DMS114 treated with DMSO at 0.1 percent for 48 hours (cell line): ENCODE results near the gene ABHD15.

Experiments
- DNase-seq: peaks from one replicate; lab custom pipeline; 2025; ENCODE audit not compliant: unreplicated experiment; lab: John Stamatoyannopoulos, UW

ABHD15 gene, protein sequence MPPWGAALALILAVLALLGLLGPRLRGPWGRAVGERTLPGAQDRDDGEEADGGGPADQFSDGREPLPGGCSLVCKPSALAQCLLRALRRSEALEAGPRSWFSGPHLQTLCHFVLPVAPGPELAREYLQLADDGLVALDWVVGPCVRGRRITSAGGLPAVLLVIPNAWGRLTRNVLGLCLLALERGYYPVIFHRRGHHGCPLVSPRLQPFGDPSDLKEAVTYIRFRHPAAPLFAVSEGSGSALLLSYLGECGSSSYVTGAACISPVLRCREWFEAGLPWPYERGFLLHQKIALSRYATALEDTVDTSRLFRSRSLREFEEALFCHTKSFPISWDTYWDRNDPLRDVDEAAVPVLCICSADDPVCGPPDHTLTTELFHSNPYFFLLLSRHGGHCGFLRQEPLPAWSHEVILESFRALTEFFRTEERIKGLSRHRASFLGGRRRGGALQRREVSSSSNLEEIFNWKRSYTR

DNA sequence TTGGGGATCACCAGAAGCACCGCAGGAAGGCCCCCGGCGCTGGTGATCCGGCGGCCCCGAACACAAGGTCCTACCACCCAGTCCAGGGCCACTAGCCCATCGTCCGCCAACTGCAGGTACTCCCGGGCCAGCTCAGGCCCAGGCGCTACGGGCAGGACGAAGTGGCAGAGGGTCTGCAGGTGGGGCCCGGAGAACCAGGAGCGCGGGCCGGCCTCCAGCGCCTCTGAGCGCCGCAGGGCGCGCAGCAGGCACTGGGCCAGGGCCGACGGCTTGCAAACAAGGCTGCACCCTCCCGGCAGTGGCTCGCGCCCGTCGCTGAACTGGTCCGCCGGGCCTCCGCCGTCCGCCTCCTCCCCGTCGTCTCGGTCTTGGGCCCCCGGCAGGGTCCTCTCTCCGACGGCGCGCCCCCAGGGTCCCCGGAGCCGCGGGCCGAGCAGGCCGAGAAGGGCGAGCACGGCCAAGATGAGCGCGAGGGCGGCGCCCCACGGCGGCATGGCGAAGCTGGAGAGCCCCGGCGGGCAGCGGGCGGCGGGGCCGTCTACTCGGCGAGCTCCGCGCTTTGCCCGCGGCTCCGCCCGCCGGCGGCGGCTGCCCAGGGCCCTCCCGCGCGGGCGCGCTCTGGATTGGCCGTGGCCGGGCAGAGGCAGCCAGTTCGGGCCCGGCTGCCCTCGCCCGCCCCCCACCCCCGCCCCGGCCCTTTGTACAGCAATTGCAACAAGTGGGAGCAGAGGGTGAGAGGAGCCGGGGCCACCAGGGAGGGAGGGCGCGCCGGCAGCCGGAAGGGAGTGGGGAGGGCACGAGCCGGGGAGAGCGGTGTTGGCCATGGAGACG, at the start of gene ABHD15:
Gene ABHD15 (minus strand): TSS at position 565 of the 831 bp plus-strand sequence. CDS start 71 bp downstream, at position 494.
- no peak for DNase-seq

DNA sequence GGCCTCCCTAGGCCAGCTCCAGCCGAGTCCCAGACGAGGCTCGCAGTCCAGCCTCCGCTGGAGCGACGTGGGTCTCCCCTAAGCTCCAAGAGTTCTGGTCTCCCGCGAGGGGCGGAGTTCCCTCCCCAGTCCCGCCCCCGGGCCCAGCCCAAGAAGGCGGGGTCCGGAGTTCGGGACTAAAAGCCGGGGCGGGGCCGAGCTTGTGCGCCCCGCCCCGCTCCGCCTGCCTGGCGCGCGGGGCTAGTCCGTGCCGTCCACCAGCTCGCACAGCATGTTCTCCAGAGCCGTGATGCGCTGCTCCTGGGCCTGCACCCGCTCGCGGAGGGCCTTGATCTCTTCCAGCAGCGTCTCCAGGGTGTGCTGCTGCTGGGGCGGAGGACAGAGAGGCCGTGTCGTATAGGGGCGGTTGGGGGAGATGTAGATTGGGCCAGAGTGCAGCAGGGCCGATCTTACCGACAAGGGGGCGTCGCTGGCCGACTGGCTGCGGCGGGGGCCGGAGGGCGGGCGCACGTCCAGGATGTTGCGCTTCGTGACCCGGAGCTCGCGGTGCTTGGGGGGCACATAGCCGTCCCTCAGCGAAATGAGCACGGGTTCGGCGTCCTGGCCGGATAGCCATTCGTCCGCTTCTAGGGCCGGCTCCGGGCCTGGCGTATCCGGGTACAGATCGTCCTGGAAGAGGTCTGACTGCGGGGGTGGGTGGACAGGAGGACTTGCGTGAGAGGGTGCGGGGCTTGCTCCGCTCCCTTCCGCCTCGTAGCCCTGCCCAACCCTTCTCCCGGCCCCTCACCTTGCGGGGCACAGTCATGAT, 48.9 kb upstream of the ABHD15 start:
- DNase-seq: peak; percentile 48

DNA sequence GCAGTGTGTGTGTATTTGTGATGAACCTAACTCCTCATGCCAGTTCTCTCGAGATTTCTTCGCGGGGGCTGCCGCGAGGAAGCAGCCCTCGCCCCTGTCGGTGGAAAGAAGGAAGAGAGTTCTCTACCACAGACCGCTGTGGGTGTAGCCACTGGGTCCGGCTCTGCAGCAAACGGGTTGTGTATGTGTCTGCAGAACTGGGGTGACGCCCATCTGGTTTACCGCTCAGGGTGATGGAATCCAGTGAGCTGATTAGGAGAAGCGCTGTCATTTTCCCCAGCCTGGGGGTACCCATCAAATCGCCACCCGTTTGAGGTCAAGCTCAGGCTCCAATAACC, 48.2 kb upstream of the ABHD15 start:
- DNase-seq: no peak

DNA sequence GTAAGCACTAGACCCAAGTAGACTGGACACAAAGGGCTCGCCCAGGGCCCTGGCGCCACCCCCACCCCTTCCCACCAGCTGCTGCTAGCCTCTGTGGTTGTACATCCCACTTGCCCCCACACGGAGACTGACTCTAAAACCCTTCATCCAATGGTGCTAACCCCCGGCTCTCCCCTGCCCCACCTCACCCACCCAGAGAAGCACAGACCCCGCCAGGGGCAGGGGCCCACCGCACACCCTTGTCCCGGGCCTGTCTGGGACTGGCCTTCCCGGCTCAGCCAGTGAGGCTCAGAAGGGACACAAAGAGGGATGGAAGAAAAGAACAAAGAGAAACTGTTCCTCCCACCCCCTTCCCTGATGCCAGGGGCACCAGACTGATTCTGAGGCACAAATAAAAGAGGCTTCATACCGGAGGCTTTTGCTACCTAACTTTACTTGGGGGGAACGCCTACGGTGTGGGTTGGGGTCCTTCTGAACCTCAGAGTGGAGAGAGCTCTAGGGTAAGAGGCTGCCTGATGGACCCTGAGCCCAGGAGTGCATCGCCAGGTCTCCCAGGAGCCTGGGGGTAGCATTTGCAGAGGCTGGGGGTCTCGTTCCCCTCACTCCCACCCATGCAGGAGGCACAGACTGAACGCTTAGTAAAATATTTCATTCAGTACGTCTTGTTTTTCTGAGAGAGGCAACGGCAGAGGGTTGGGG, 47.7 kb upstream of the ABHD15 start:
- no peak for DNase-seq

DNA sequence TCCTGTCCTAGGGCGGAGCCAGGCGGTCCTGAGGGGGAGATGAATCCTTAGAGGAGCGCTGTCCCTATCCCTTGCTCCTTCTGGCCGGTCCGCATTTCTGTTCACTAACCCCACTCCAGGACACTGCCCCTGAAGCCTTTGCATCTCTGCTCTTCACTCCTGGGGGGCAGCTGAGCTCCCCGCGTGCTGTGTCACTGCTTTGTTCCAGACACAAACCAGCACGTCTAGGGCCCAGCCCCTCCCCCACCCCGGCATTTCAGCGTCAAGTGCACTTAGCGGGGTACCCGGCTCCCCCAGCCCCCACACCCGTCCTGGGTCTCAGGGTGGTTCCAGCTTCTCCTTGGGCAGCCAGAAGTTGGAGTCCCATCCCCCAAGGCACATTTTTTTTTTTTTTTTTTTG, 47.0 kb upstream of the ABHD15 start:
- DNase-seq: no peak

DNA sequence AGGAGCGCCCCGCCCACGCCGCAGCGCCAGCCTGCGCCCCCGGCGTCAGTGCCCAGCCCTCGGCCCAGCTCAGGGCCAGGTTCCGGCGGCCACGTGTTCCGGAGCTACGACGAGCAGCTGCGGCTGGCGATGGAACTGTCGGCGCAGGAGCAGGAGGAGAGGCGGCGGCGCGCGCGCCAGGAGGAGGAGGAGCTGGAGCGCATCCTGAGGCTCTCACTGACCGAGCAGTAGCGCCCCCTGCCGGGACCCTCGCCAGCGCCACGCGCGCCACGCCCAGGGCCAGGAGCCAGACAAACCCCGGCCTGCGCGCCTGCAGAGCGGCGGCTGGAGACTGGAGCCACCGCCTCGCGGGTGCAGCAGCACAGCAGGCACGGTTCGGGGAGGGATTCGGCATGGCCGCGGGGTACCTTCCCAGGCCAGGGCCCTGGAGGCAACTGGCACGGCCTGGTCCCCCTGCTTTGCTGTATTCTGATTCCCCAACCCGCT, 46.6 kb upstream of the ABHD15 start:
- no peak for DNase-seq

DNA sequence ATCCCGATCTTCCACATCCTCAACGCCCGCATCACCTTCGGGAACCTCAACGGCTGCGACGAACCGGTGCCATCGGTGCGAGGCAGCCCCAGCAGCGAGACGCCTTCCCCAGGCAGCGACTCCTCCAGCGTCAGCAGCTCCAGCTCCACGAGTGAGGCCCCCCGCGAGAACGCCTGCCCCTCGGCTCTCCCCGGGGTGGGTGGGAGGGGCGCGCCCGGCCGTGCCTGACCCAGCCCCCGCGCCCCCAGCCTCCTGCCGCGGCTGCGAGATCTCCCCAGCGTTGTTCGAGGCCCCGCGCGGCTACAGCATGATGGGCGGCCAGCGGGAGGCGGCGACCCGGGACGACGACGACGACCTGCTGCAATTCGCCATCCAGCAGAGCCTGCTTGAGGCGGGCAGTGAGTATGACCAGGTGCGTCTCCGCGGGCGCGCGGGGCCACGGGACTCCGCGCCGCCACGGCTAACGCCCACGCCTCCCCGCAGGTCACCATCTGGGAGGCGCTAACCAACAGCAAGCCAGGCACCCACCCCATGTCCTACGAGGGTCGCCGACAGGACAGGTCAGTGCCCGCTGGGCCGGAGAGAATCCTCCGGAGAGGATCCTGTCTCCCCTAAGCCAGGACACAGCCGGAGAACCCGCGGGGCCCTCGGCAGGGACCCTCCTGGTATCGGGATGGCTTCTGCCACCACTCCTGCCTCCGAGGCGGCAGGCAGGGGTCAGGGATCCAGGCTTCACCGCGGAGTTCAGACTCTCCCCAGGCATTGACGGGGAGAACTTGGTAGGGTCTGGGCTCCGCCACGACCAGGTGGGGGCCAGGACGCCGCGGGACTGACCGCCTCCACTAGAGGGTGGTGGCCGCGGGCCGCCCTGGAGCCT, 45.8 kb upstream of the ABHD15 start:
- no peak for DNase-seq

DNA sequence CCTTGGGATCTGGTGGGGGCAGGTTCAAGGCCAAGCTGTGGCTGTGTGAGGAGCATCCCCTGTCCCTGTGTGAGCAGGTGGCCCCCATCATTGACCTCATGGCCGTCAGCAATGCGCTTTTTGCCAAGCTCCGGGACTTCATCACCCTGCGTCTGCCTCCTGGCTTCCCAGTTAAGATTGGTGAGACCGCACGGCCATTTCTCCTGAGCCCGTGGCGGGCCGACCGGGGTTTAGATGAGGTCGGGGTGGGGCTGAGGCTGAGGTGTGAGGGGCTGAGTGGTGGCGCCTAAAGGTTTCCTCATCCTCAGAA, 45.2 kb upstream of the ABHD15 start:
- no peak for DNase-seq

DNA sequence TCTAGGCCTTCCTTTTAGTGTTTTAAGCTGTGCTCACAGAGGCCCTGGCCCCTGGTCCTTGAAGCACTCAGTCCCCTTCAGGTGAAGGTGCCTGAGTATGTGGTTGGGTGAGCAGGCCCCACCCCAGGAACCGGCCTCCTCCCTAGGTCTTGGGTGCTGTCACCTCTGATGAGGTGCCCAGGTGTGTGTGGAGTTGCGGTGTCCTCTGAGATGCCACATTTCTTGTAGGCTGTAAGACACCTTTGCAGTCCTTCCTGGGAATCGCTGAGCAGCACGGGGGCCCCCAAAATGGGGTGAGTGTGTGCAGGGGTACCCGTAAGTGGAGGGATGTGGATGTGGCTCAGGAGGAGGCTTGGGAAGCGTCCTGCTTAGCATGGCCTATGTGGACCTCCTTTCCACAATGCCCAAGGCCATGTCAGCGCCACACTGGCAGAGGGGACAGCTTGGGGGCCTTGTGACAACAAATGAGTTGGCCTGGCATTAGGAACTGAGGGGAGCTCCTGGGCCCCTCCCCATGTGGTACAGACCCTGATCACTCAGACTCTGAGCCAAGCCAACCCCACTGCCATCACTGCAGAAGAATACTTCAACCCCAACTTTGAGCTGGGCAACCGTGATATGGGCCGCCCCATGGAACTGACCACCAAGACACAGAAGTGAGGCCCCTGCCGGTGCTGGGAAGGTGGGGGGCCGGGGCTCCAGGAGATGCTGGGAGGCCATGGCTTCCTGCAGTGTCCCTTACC, 44.7 kb upstream of the ABHD15 start:
- no peak for DNase-seq

DNA sequence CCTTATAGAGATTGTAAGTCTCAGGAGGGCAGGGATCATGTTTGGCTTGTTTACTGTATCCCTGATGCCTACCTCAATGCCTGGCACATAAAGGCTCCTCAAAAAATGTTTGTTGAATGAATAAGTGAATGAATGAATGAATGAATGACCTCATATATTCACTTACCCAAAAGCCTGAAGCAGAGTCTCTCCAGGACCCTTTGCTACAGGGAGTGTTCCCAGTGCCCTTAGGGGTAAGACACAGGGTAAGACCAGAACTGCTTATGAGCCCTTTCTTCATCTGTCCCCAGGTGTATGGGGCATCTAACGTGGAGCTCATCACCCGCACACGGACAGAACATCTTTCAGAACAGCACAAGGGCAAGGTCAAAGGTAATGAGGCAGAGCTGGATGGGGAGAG, 43.6 kb upstream of the ABHD15 start:
- no peak for DNase-seq

DNA sequence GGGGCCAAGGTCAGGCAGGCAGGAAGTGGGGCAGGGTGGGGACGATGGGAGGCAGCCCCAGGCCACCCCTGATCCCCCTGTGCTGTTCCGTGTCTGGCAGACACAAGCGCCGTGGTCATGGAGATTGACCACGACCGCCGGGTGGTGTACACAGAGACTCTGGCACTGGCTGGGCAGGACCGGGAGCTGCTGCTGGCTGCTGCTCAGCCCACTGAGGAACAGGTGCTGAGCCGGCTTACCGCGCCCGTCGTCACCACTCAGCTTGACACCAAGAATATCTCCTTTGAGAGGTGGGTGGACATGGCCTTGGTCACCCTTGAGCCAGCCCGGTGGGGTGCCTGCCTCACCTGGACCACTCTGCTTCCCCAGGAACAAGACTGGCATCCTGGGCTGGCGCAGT, 42.1 kb upstream of the ABHD15 start:
- DNase-seq: no peak

DNA sequence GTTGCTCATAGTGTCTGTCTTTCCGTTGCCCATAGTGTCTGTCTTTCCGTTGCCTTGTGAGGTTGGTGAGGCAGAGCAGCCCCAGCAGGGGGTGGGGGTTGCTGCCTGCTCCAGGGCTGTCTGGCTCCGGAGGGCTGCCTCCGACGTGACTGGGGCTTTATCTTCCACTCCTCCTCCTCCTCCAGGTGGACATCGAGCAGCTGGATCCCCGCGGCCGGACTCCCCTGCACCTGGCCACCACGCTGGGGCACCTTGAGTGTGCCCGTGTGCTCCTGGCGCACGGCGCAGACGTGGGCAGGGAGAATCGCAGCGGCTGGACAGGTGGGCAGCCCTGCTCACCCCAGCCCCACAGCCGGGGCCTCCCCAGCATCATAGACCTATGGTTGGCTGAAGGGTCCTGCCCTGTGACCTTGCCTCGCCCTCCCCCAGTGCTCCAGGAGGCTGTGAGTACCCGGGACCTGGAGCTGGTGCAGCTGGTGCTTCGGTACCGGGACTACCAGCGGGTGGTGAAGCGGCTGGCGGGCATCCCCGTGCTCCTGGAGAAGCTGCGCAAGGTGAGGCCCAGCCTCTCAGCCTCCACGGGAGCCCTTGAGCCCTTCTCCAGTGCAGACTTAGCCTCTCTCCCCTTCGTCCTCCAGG, 40.8 kb upstream of the ABHD15 start:
- DNase-seq: no peak

DNA sequence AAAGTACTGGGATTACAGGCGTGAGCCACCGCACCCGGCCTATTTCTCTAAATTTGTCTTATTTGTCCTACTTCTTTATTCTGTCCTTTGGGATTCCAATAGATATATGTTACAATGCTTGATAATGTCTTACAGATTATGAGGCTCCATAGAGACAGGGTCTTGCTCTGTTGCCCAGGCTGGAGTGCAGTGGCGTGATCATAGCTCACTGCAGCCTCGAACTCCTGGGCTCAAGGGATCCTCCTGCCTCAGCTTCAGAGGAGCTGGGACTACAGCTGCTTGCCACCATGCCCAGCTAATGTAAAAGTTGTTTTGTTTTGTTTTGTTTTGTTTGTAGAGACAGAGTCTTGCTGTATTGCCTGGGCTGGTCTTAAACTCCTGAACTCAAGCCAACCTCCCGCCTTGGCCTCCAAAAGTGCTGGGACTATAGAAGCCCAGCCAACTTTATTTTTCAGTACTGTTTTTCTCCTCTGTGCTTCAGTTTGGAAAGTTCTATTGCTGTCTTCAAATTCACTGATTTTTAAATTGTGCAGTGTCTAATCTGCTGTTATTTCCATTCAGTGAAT, 36.4 kb upstream of the ABHD15 start:
- DNase-seq: no peak

DNA sequence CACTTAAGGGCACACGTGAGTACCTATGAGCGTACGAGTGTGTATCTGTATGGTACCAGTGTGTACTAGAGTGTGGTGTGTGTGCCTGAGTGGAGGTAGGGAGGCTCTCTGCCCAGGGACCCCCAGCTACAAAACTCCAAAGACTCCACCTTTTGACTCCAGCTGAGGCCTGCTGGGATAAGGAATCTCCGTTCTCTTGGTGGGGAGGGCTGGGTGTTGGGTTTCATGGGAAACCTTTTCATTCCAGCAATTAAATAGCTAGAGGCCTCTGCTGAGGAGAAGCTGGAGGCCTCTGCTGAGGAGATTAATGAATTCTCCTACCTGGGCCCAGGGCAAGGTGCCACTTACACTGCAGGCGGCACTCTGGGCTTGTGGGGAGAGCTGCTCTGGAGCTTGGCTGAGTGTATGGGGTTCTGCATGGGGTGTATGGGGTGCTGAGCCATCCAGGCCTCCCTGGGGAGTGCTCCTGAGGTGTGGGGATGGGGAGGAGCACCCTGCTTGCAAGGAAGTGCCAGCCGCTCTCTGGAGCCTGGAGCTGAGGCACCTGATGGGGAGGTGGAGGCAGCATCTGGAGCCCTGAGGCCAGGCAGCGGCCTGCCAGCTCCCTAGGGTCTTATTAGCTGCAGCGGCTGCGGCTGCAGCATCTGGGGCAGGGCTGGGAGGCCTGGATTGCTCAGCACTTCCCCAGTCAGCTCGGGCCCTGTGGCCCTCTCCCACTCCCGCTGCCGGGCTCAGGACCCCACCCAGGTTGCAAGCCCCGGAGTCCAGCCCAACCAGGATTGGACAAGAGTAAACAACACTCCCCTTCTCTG, 30.7 kb upstream of the ABHD15 start:
- no peak for DNase-seq

DNA sequence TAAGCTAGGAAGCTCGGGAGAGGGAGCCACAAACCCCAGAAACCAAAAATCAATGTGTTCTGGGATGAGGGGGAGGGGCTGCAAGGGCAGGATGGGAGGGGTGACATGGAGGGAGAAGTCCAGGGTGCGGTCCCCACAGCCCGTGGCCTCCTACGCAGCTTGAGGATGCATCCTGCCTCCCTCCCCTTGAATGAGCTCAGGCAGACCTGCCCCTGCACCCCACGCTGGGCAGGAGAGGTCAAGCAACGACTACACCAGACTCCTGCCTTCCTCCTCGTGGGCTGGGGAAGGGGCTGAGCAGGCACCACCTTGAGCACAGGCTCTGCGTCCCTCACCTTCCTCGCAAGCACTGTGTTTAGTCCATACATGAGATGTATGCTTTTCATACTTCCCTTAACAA, 30.0 kb upstream of the ABHD15 start:
- DNase-seq: no peak

DNA sequence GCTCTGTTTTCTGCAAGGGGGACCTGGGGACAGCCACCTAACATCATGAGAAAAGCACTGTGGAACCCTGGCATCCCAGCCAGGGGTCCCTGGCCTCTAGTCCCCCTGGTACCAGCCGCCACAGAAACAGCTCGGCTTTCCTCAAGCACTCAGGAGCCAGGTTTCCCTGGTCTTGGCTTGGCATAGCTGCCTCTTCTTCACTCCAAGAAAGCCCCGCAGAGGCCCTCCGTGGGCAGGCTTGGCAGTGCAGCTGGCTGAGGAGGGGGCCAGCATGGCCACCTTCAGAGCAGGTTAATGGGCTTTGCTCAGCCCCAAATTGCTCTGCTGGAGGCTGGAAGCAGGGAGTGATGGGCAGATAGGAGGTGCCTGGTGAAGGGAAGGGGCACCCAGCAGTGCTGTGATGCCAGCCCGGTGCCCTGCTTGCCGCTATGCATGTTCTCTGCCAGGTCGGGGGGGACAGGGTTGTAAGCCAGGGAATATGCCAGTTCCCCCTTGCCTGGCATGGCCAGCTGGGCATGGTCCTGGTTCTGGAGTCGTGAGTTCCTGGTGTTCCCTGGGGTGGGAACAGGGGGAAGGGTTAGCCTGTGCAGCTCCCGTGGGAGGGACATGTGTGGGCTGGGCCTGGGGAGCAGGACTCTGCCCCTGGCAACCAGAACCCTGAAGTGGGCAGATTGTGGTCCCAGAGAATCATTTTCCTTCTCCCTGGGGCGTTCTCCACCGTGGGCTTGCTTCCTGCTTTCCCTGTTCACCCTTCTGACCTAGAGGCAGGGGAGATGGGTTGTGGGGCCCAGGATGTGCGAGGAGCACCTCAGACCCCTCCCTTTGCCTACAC, 29.3 kb upstream of the ABHD15 start:
- no peak for DNase-seq
